SK-N-SH (cell line): Measurements from ENCODE around the gene MASP1. TPM values are rescaled to one million over a fixed set of nuclear protein-coding genes. Genes with fewer than 3 reads are reported as not detected.

Experiments used
- CTCF ChIA-PET: fragments of 300-600, 350-600 bp; formaldehyde crosslinking; extraction: SDS; loops from one replicate; lab custom pipeline; 2021; lab: Yijun Ruan, JAX
- POLR2A ChIA-PET: fragments of 350-600 bp; sonication (Branson Sonifier 250); formaldehyde crosslinking; extraction: SDS; loops from one replicate; lab custom pipeline; 2020; ENCODE audit warnings: antibody characterized with exemption, inconsistent platforms; lab: Yijun Ruan, JAX
- DNase-seq: peaks from one replicate; pipeline ENCODE4 v3.0.0; 2012
- H2AFZ ChIP-seq: fragments of 200-600 bp; sonication (generic); 2 replicates; pipeline ENCODE4 v1.8.1; 2016; ENCODE audit warnings: antibody characterized with exemption, mild to moderate bottlenecking, low read depth
- H3F3A ChIP-seq: fragments of 200-600 bp; sonication (generic); replicated peaks from 2 replicates; pipeline ENCODE3; 2016; ENCODE audit warnings: antibody characterized with exemption, mild to moderate bottlenecking; ENCODE audit not compliant: insufficient read depth
- H3K27ac ChIP-seq, 2 experiments: fragments of 200-500 bp in 1 of 2; fragments of 200-600 bp in 1 of 2; sonication (Bioruptor generic) in 1 of 2; sonication (generic), shearing (Covaris generic) in 1 of 2; 2 replicates each; pipeline versions ENCODE4 v1.5.1 to v1.6.1; 2014 to 2016; ENCODE audit warnings: low read depth in 2 of 2, inconsistent platforms in 1 of 2, low read length in 1 of 2, mild to moderate bottlenecking in 1 of 2, mixed read lengths in 1 of 2
- H3K27me3 ChIP-seq: fragments of 200-600 bp; sonication (generic), shearing (Covaris generic); 2 replicates; pipeline ENCODE4 v1.6.1; 2016; ENCODE audit warnings: mixed run types; ENCODE audit not compliant: insufficient read depth
- H3K36me3 ChIP-seq, 2 experiments: fragments of 200-500 bp in 1 of 2; fragments of 200-600 bp in 1 of 2; sonication (Bioruptor generic) in 1 of 2; sonication (generic) in 1 of 2; replicated peaks in 1 of 2; 2 replicates each; pipeline versions ENCODE3 to v1.5.1; 2014 to 2016; ENCODE audit warnings: low read length in 1 of 2, mild to moderate bottlenecking in 1 of 2; ENCODE audit not compliant: insufficient read depth in 2 of 2, control insufficient read depth in 1 of 2
- H3K4me1 ChIP-seq, 2 experiments: fragments of 200-500 bp in 1 of 2; fragments of 200-600 bp in 1 of 2; sonication (Bioruptor generic) in 1 of 2; sonication (generic), shearing (Covaris generic) in 1 of 2; 2 replicates each; pipeline versions ENCODE4 v1.5.1 to v1.6.1; 2014 to 2016; ENCODE audit warnings: low read depth in 1 of 2, low read length in 1 of 2, mixed run types in 1 of 2; ENCODE audit not compliant: insufficient read depth in 2 of 2, control insufficient read depth in 1 of 2
- H3K4me2 ChIP-seq: fragments of 200-600 bp; sonication (generic), shearing (Covaris generic); 2 replicates; pipeline ENCODE4 v1.6.1; 2017; ENCODE audit warnings: mixed run types
- H3K4me3 ChIP-seq, 2 experiments: fragments of 200-500 bp in 1 of 2; fragments of 200-600 bp in 1 of 2; sonication (Bioruptor generic) in 1 of 2; sonication (generic), shearing (Covaris generic) in 1 of 2; 2 replicates each; pipeline versions ENCODE4 v1.5.1 to v1.8.1; 2014 to 2016; ENCODE audit warnings: low read depth in 2 of 2, inconsistent platforms in 1 of 2, low read length in 1 of 2, mild to moderate bottlenecking in 1 of 2, mixed read lengths in 1 of 2, moderate library complexity in 1 of 2
- H3K79me2 ChIP-seq: fragments of 200-600 bp; sonication (generic); 2 replicates; pipeline ENCODE4 v1.8.1; 2017; ENCODE audit warnings: mild to moderate bottlenecking; ENCODE audit not compliant: insufficient read depth
- H3K9ac ChIP-seq: fragments of 200-600 bp; sonication (generic); 2 replicates; pipeline ENCODE4 v1.6.1; 2017; ENCODE audit warnings: mixed run types
- H3K9me2 ChIP-seq: fragments of 200-600 bp; sonication (generic); 2 replicates; pipeline ENCODE4 v1.6.1; 2017; ENCODE audit warnings: mixed run types
- H3K9me3 ChIP-seq: fragments of 200-600 bp; sonication (generic); 2 replicates; pipeline ENCODE4 v1.6.1; 2017; ENCODE audit warnings: mixed run types, mild to moderate bottlenecking, moderate library complexity
- H4K20me1 ChIP-seq: fragments of 200-600 bp; sonication (generic); 2 replicates; pipeline ENCODE4 v1.6.1; 2017; ENCODE audit warnings: mild to moderate bottlenecking, mixed run types; ENCODE audit not compliant: insufficient read depth
- CHD2 ChIP-seq: fragments of 150-350 bp; IDR thresholded peaks from 2 replicates; pipeline ENCODE4 v1.6.1; 2018; ENCODE audit warnings: low read length; ENCODE audit not compliant: partially characterized antibody
- EZH2phosphoT487 ChIP-seq: fragments of 200-600 bp; sonication (generic); IDR thresholded peaks from 2 replicates; pipeline ENCODE4 v1.6.1; 2017; ENCODE audit warnings: low read depth, mixed run types, mild to moderate bottlenecking, antibody characterized with exemption, moderate library complexity, borderline replicate concordance
- FOSL2 ChIP-seq: IDR thresholded peaks from 2 replicates; pipeline ENCODE4 v1.4.0; 2012; ENCODE audit warnings: low read depth, mild to moderate bottlenecking, moderate library complexity, borderline replicate concordance
- FOXJ3 ChIP-seq: sonication (generic); formaldehyde crosslinking; IDR thresholded peaks from 2 replicates; pipeline ENCODE4 v1.5.1; 2020; ENCODE audit warnings: mild to moderate bottlenecking, missing genetic modification reagents
- NRF1 ChIP-seq: IDR thresholded peaks from 2 replicates; pipeline ENCODE4 v1.6.1; 2012; ENCODE audit warnings: low read depth, mild to moderate bottlenecking, low read length
- RCOR1 ChIP-seq: fragments of 150-350 bp; IDR thresholded peaks from 2 replicates; pipeline ENCODE4 v1.6.1; 2017; ENCODE audit warnings: antibody characterized with exemption, low read length
- TCF12 ChIP-seq: IDR thresholded peaks from 2 replicates; pipeline ENCODE4 v1.4.0; 2012
- WGBS: methylation state at CpG from one replicate; pipeline ENCODE4 v1.1.6; 2017; ENCODE audit warnings: low lambda C conversion rate; 5-methylcytosine and 5-hydroxymethylcytosine counted together
- polyA plus RNA-seq, 3 experiments: library from polyadenylated mRNA; depleted of rRNA; stranded (reverse); fragments of >200 nt; gene quantifications; 2 replicates each; pipeline ENCODE4 v1.2.3, GENCODE V29; 2012
- TF ChIP-seq, protein P1 (sequence below): fragments of 150-350 bp; IDR thresholded peaks from 2 replicates; pipeline ENCODE4 v1.6.1; 2017; ENCODE audit warnings: antibody characterized with exemption, low read length, low read depth, borderline replicate concordance
- TF ChIP-seq, protein P2 (sequence below): fragments of 200-600 bp; sonication (generic); IDR thresholded peaks from 2 replicates; pipeline ENCODE4 v1.6.1; 2017; ENCODE audit warnings: antibody characterized with exemption, mild to moderate bottlenecking, moderate library complexity

Gene MASP1
- polyA plus RNA-seq, 1 of the 3 experiments (the other 2 are of a cell fraction) = not detected

- TF ChIP-seq, protein P1, sequence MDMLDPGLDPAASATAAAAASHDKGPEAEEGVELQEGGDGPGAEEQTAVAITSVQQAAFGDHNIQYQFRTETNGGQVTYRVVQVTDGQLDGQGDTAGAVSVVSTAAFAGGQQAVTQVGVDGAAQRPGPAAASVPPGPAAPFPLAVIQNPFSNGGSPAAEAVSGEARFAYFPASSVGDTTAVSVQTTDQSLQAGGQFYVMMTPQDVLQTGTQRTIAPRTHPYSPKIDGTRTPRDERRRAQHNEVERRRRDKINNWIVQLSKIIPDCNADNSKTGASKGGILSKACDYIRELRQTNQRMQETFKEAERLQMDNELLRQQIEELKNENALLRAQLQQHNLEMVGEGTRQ = no peak
- TF ChIP-seq EZH2phosphoT487 (no peak), NRF1 (no peak), CHD2 (no peak)
- TF ChIP-seq, all 33 proteins: peak for 0
These were observed 5.4 kb upstream of the MASP1 start (continued) for GRCh38 chr3:187296911-187297310.

DNA sequence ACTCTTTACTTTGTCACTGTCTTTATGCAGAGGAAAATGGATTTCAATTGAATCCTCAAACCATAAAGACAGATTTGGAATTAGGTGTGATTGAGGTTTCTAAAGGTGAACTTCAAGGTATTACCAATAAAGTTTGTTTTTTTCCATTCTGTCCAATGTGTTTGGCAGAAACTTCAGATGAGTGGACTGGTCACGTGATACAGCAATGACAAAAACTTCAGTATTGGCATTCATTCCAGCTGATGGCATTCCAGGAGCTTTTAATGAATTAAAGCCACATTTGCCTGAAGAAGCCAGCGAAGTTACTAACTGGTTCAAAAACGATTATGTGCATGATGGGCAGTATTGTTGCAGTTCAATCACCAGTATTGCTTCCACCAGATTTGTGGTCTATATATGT lies 4.5 kb upstream of the MASP1 start:
- H3K4me1 ChIP-seq = no peaks in the 10 kb centered on the region
- no peak overlapping the region for H2AFZ ChIP-seq
- no peaks in the 10 kb centered on the region for H3F3A ChIP-seq
- peaks cover 12% of the 10 kb centered on the region; the same call in 1 of the 2 replicates for H3K27me3 ChIP-seq
- no peaks in the 10 kb centered on the region for H3K9me3 ChIP-seq
- no peak for DNase-seq
- no peak overlapping the region for H3K9ac ChIP-seq
- peaks cover 3% of the 10 kb centered on the region; the same call in 1 of the 2 replicates for H3K9me2 ChIP-seq
- no peak overlapping the region for H3K4me2 ChIP-seq
- ChIA-PET POLR2A (no interaction called here), CTCF (no interaction called here)
- TF ChIP-seq FOSL2 = no peak
- no peak for TF ChIP-seq RCOR1
- TF ChIP-seq, protein P2, sequence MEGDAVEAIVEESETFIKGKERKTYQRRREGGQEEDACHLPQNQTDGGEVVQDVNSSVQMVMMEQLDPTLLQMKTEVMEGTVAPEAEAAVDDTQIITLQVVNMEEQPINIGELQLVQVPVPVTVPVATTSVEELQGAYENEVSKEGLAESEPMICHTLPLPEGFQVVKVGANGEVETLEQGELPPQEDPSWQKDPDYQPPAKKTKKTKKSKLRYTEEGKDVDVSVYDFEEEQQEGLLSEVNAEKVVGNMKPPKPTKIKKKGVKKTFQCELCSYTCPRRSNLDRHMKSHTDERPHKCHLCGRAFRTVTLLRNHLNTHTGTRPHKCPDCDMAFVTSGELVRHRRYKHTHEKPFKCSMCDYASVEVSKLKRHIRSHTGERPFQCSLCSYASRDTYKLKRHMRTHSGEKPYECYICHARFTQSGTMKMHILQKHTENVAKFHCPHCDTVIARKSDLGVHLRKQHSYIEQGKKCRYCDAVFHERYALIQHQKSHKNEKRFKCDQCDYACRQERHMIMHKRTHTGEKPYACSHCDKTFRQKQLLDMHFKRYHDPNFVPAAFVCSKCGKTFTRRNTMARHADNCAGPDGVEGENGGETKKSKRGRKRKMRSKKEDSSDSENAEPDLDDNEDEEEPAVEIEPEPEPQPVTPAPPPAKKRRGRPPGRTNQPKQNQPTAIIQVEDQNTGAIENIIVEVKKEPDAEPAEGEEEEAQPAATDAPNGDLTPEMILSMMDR = no peak
- no peak for TF ChIP-seq TCF12
- TF ChIP-seq, all 33 proteins: peak for 0
- Histone ChIP-seq H3K4me3 (no peak overlapping the region), H3K36me3 (no peaks in the 10 kb centered on the region), H3K79me2 (no peaks in the 10 kb centered on the region), H4K20me1 (no peaks in the 10 kb centered on the region), H3K27ac (no peak overlapping the region)
- 6% methylated on average over 3 of the region's 3 CpGs for WGBS

- POLR2A ChIA-PET = no interaction called here
- DNase-seq = no peak
These were observed 3.9 kb upstream of the MASP1 start for GRCh38 chr3:187295316-187296034.

More at GRCh38 chr3:187295316-187296034, 3.9 kb upstream of the MASP1 start:
- H2AFZ ChIP-seq = no peak overlapping the region
- no peak for TF ChIP-seq FOXJ3 (CRISPR knock-in tag)
- CTCF ChIA-PET = interaction anchor here (1.0 kb wide), 1 partner anchor 418 kb away, joined by 3 read pairs; no protein-coding TSS in a partner anchor
- no peak overlapping the region for H3K27ac ChIP-seq
- H3K4me1 ChIP-seq = no peaks in the 10 kb centered on the region
- H3F3A ChIP-seq = no peaks in the 10 kb centered on the region
- H3K79me2 ChIP-seq = no peaks in the 10 kb centered on the region
- peaks cover 3% of the 10 kb centered on the region; the same call in 1 of the 2 replicates for H3K9me2 ChIP-seq
- no peak overlapping the region for H3K9ac ChIP-seq
- no peaks in the 10 kb centered on the region for H3K9me3 ChIP-seq
- H3K27me3 ChIP-seq = peaks cover 15% of the 10 kb centered on the region; the same call in 1 of the 2 replicates
- H3K4me2 ChIP-seq = no peak overlapping the region
- no peak overlapping the region for H3K4me3 ChIP-seq
- H3K36me3 ChIP-seq = no peaks in the 10 kb centered on the region
- 3% methylated on average over 6 of the region's 6 CpGs for WGBS
- no peaks in the 10 kb centered on the region for H4K20me1 ChIP-seq
